Skeletal muscle tissue (tissue), 4 donors: ENCODE data around the gene TMPRSS9. TPM values are rescaled to one million over a fixed set of nuclear protein-coding genes. Genes with fewer than 3 reads are reported as not detected.
"Not testable (repeated sequence)": the region's sequence is repeated elsewhere in the genome, so short reads cannot be mapped to it uniquely, and the experiment has no call there.

Experiments
- H3K27ac ChIP-seq: one replicate; pipeline ENCODE4 v1.7.0; 2013; ENCODE audit warnings: mild to moderate bottlenecking, low read depth, low read length, inconsistent platforms
- H3K27me3 ChIP-seq, 3 donors: one replicate each; pipeline ENCODE4 v1.7.0; 2013; ENCODE audit warnings: low read length in 3 of 3; ENCODE audit not compliant: control insufficient read depth in 3 of 3, insufficient read depth in 3 of 3
- H3K36me3 ChIP-seq, 3 donors: one replicate each; pipeline ENCODE4 v1.7.0; 2013; ENCODE audit warnings: low read length in 3 of 3; ENCODE audit not compliant: control insufficient read depth in 3 of 3, insufficient read depth in 3 of 3
- H3K4me1 ChIP-seq, 3 donors: one replicate each; pipeline ENCODE4 v1.7.0; 2013; ENCODE audit warnings: low read length in 3 of 3, mild to moderate bottlenecking in 3 of 3; ENCODE audit not compliant: control insufficient read depth in 3 of 3, insufficient read depth in 3 of 3
- H3K4me3 ChIP-seq, 3 donors: one replicate each; pipeline ENCODE4 v1.7.0; 2013; ENCODE audit warnings: low read length in 3 of 3
- H3K9ac ChIP-seq, 3 donors: one replicate each; pipeline ENCODE4 v1.7.0; 2013; ENCODE audit warnings: low read length in 3 of 3, mild to moderate bottlenecking in 3 of 3, moderate library complexity in 2 of 3, low read depth in 1 of 3
- H3K9me3 ChIP-seq, 3 donors: one replicate each; pipeline ENCODE4 v1.7.0; 2013; ENCODE audit warnings: low read length in 3 of 3; ENCODE audit not compliant: control insufficient read depth in 3 of 3
- total RNA-seq: library from RNA; depleted of rRNA; stranded (reverse); fragments of >200 nt; gene quantifications from one replicate; pipeline ENCODE4 v1.2.3, GENCODE V29; 2014
- donor health status: Osteomylitis.

Gene TMPRSS9
- total RNA-seq, 1 donor from 2014 or later: under 0.01 TPM

GRCh38 chr19:2415281-2415972 is 55.4 kb downstream of the TMPRSS9 start:
- no peaks in the 10 kb centered on the region for H3K4me1 ChIP-seq
- no peaks in the 10 kb centered on the region for H3K9me3 ChIP-seq
- peaks cover 0 to 4% (median 3%) of the 10 kb centered on the region in 3 donors for H3K27me3 ChIP-seq
- peaks cover 0 to 4% (median 2%) of the 10 kb centered on the region in 3 donors for H3K36me3 ChIP-seq
- no peak overlapping the region for H3K4me3 ChIP-seq
- peak overlapping the region in 1 of 3 donors; percentile 16 for H3K9ac ChIP-seq
- H3K27ac ChIP-seq: no peak overlapping the region

GRCh38 chr19:2415973-2416319 is 55.9 kb downstream of the TMPRSS9 start:
- no peaks in the 10 kb centered on the region for H3K27me3 ChIP-seq
- H3K36me3 ChIP-seq: peaks cover 0 to 7% (median 2%) of the 10 kb centered on the region in 3 donors
- no peaks in the 10 kb centered on the region for H3K4me1 ChIP-seq
- H3K9ac ChIP-seq: peak overlapping the region in 1 of 3 donors; percentile 16
- H3K9me3 ChIP-seq: no peaks in the 10 kb centered on the region
- no peak overlapping the region for H3K27ac ChIP-seq
- H3K4me3 ChIP-seq: no peak overlapping the region

- H3K9ac ChIP-seq: no peak overlapping the region
- no peaks in the 10 kb centered on the region for H3K9me3 ChIP-seq
- H3K4me3 ChIP-seq: no peak overlapping the region
- H3K27me3 ChIP-seq: no peaks in the 10 kb centered on the region
- no peak overlapping the region for H3K27ac ChIP-seq
- no peaks in the 10 kb centered on the region for H3K4me1 ChIP-seq
- H3K36me3 ChIP-seq: peaks cover 0 to 7% (median 2%) of the 10 kb centered on the region in 3 donors
These were observed 56.4 kb downstream of the TMPRSS9 start for GRCh38 chr19:2416321-2417097.

GRCh38 chr19:2417436-2417835 is 57.4 kb downstream of the TMPRSS9 start:
- not testable (repeated sequence) for H3K4me1 ChIP-seq, H3K4me3 ChIP-seq, H3K27ac ChIP-seq, H3K9me3 ChIP-seq, H3K9ac ChIP-seq, H3K36me3 ChIP-seq, H3K27me3 ChIP-seq

- H3K4me1 ChIP-seq: peaks cover 1 to 3% (median 2%) of the 10 kb centered on the region in 3 donors
- no peaks in the 10 kb centered on the region for H3K27me3 ChIP-seq
- no peak overlapping the region for H3K27ac ChIP-seq
- no peak overlapping the region for H3K4me3 ChIP-seq
- no peak overlapping the region for H3K9ac ChIP-seq
- H3K9me3 ChIP-seq: no peaks in the 10 kb centered on the region
- peaks cover 0 to 7% (median 2%) of the 10 kb centered on the region in 3 donors for H3K36me3 ChIP-seq
These were observed 57.9 kb downstream of the TMPRSS9 start for GRCh38 chr19:2417881-2418406.

GRCh38 chr19:2419754-2420153 is 59.7 kb downstream of the TMPRSS9 start:
- Histone ChIP-seq H3K4me1 (peaks cover 4 to 9% (median 7%) of the 10 kb centered on the region in 3 donors), H3K9ac (no peak overlapping the region)

GRCh38 chr19:2420490-2420889 is 60.4 kb downstream of the TMPRSS9 start:
- H3K4me1 ChIP-seq: peaks cover 6 to 11% (median 9%) of the 10 kb centered on the region in 3 donors
- no peak overlapping the region for H3K9ac ChIP-seq
- no peaks in the 10 kb centered on the region for H3K27me3 ChIP-seq
- H3K36me3 ChIP-seq: peaks cover 0 to 7% (median 2%) of the 10 kb centered on the region in 3 donors
- H3K27ac ChIP-seq: no peak overlapping the region
- no peak overlapping the region for H3K4me3 ChIP-seq
- no peaks in the 10 kb centered on the region for H3K9me3 ChIP-seq

More at GRCh38 chr19:2419754-2420153, 59.7 kb downstream of the TMPRSS9 start:
- H3K27ac ChIP-seq: no peak overlapping the region
- H3K27me3 ChIP-seq: no peaks in the 10 kb centered on the region
- H3K4me3 ChIP-seq: no peak overlapping the region
- no peaks in the 10 kb centered on the region for H3K9me3 ChIP-seq
- H3K36me3 ChIP-seq: peaks cover 0 to 7% (median 2%) of the 10 kb centered on the region in 3 donors

GRCh38 chr19:2421581-2422306 is 61.7 kb downstream of the TMPRSS9 start:
- no peak overlapping the region for H3K4me3 ChIP-seq
- H3K36me3 ChIP-seq: peaks cover 3 to 7% (median 4%) of the 10 kb centered on the region in 3 donors
- H3K27me3 ChIP-seq: no peaks in the 10 kb centered on the region
- peaks cover 19 to 24% (median 21%) of the 10 kb centered on the region in 3 donors for H3K4me1 ChIP-seq
- no peaks in the 10 kb centered on the region for H3K9me3 ChIP-seq
- H3K9ac ChIP-seq: no peak overlapping the region
- H3K27ac ChIP-seq: no peak overlapping the region

GRCh38 chr19:2423071-2423914 is 63.2 kb downstream of the TMPRSS9 start:
- no peak overlapping the region for H3K9ac ChIP-seq
- peaks cover 27 to 34% (median 30%) of the 10 kb centered on the region in 3 donors for H3K4me1 ChIP-seq
- H3K36me3 ChIP-seq: peaks cover 3 to 4% (median 4%) of the 10 kb centered on the region in 3 donors
- H3K27me3 ChIP-seq: no peaks in the 10 kb centered on the region
- H3K4me3 ChIP-seq: no peak overlapping the region
- no peak overlapping the region for H3K27ac ChIP-seq
- no peaks in the 10 kb centered on the region for H3K9me3 ChIP-seq
